B cell (primary cell): ENCODE data around the gene COBL. TPM values are rescaled to one million over a fixed set of nuclear protein-coding genes. Genes with fewer than 3 reads are reported as not detected.

Experiments used
- ATAC-seq: fragments of 200-7000 bp; cut with Tn5 transposase; one replicate; pipeline ENCODE4 v1.10.0; 2021; ENCODE audit warnings: low read depth, mild to moderate bottlenecking, moderate number of reproducible peaks, moderate library complexity
- CTCF ChIA-PET: fragments of 350-600 bp; sonication (Branson Sonifier 250); formaldehyde crosslinking; loops from one replicate; lab custom pipeline; 2021; ENCODE audit warnings: antibody characterized with exemption, inconsistent platforms; lab: Charles Lee
- POLR2A ChIA-PET: fragments of 350-600 bp; sonication (Branson Sonifier 250); formaldehyde crosslinking; loops from one replicate; lab custom pipeline; 2021; ENCODE audit warnings: antibody characterized with exemption; lab: Charles Lee
- DNase-seq: peaks from one replicate; pipeline ENCODE4 v3.0.0; 2013
- H2AFZ ChIP-seq: 2 replicates; pipeline ENCODE4 v1.6.1; 2012; ENCODE audit warnings: mild to moderate bottlenecking, low read depth, low read length; ENCODE audit not compliant: insufficient read depth, poor library complexity, severe bottlenecking
- H3K27ac ChIP-seq, 2 donors: 1 replicate in 1 of 2; 2 replicates in 1 of 2; pipeline ENCODE4 v1.5.1; 2012 to 2013; ENCODE audit warnings: low read length in 2 of 2, mild to moderate bottlenecking in 2 of 2, moderate library complexity in 1 of 2
- H3K27me3 ChIP-seq, 4 experiments: fragments of 200-600 bp in 1 of 4; sonication (generic) in 1 of 4; replicated peaks in 1 of 4; 1 replicate in 2 of 4; 2 replicates in 2 of 4; pipeline versions ENCODE4 v1.6.1 to v1.7.0; 2013 to 2016; ENCODE audit warnings: low read length in 3 of 4, mild to moderate bottlenecking in 2 of 4, mixed read lengths in 1 of 4, moderate library complexity in 1 of 4; ENCODE audit not compliant: insufficient read depth in 4 of 4, control insufficient read depth in 3 of 4; ENCODE audit errors: control extremely low read depth in 1 of 4
- H3K36me3 ChIP-seq, 2 experiments: replicated peaks in 1 of 2; 1 replicate in 1 of 2; 2 replicates in 1 of 2; pipeline versions ENCODE4 v1.6.1 to v1.7.1; 2013; ENCODE audit warnings: low read length in 1 of 2; ENCODE audit not compliant: insufficient read depth in 2 of 2, control insufficient read depth in 1 of 2; ENCODE audit errors: control extremely low read depth in 1 of 2, extremely low read depth in 1 of 2
- H3K4me1 ChIP-seq, 2 donors: fragments of 200-600 bp in 1 of 2; sonication (generic) in 1 of 2; 1 replicate in 1 of 2; 2 replicates in 1 of 2; pipeline versions ENCODE4 v1.5.1 to v1.6.1; 2013 to 2017; ENCODE audit warnings: low read length in 2 of 2; ENCODE audit not compliant: control insufficient read depth in 2 of 2, insufficient read depth in 2 of 2
- H3K4me2 ChIP-seq: replicated peaks from 2 replicates; pipeline ENCODE3; 2012; ENCODE audit warnings: mild to moderate bottlenecking, low read depth, low read length; ENCODE audit not compliant: poor library complexity, severe bottlenecking
- H3K4me3 ChIP-seq, 5 experiments: fragments of 200-600 bp in 1 of 5; sonication (generic) in 1 of 5; 1 replicate in 3 of 5; 2 replicates in 2 of 5; pipeline versions ENCODE4 v1.5.1 to v1.7.0; 2011 to 2016; ENCODE audit warnings: low read length in 4 of 5, mild to moderate bottlenecking in 4 of 5, low read depth in 2 of 5, control low read depth in 1 of 5, moderate library complexity in 1 of 5; ENCODE audit not compliant: insufficient read depth in 1 of 5; ENCODE audit errors: control extremely low read depth in 1 of 5, extremely low read depth in 1 of 5
- H3K79me2 ChIP-seq: fragments of 200-600 bp; sonication (generic); one replicate; pipeline ENCODE4 v1.6.0; 2016; ENCODE audit warnings: low read length; ENCODE audit not compliant: control insufficient read depth, insufficient read depth
- H3K9ac ChIP-seq: fragments of 200-600 bp; sonication (generic); 2 replicates; pipeline ENCODE4 v1.6.1; 2017; ENCODE audit warnings: mild to moderate bottlenecking, low read length, moderate library complexity
- H3K9me3 ChIP-seq, 3 donors: one replicate each; pipeline versions ENCODE4 v1.6.1 to v1.7.1; 2013; ENCODE audit warnings: low read length in 2 of 3; ENCODE audit not compliant: control insufficient read depth in 2 of 3, insufficient read depth in 1 of 3; ENCODE audit errors: control extremely low read depth in 1 of 3
- H4K20me1 ChIP-seq: 2 replicates; pipeline ENCODE4 v1.6.0; 2012; ENCODE audit warnings: mild to moderate bottlenecking, low read length; ENCODE audit not compliant: insufficient read depth, control insufficient read depth, poor library complexity, severe bottlenecking
- H3K27ac Mint-ChIP-seq: one replicate; pipeline ENCODE4 v1.8.0; 2021; ENCODE audit warnings: mixed read lengths
- H3K27me3 Mint-ChIP-seq: one replicate; pipeline ENCODE4 v1.8.0; 2021; ENCODE audit warnings: mixed read lengths
- H3K4me1 Mint-ChIP-seq: one replicate; pipeline ENCODE4 v1.8.0; 2021; ENCODE audit warnings: mixed read lengths
- H3K4me3 Mint-ChIP-seq: one replicate; pipeline ENCODE4 v1.8.0; 2021; ENCODE audit warnings: mixed read lengths
- H3K9me3 Mint-ChIP-seq: one replicate; pipeline ENCODE4 v1.8.0; 2022; ENCODE audit warnings: mixed read lengths; ENCODE audit not compliant: insufficient read depth
- CTCF ChIP-seq: fragments of 200-600 bp; IDR thresholded peaks from one replicate; pipeline ENCODE4 v1.8.0; 2022; ENCODE audit warnings: antibody characterized with exemption, mild to moderate bottlenecking
- EZH2 ChIP-seq: IDR thresholded peaks from 2 replicates; pipeline ENCODE4 v1.6.1; 2012; ENCODE audit warnings: borderline replicate concordance, low read depth, mild to moderate bottlenecking, moderate library complexity, low read length; ENCODE audit not compliant: insufficient read depth, poor library complexity, severe bottlenecking
- WGBS: methylation state at CpG from one replicate; pipeline ENCODE4 v1.1.5; 2013; ENCODE audit warnings: missing lambda C conversion rate; ENCODE audit not compliant: insufficient coverage; 5-methylcytosine and 5-hydroxymethylcytosine counted together
- intact Hi-C: fragments of 100-400 bp; cut with micrococcal nuclease; formaldehyde crosslinking; loops from one replicate; pipeline ENCODE4 v1.10.0; 2022
- polyA plus RNA-seq: library from polyadenylated mRNA; depleted of rRNA; stranded (reverse); fragments of >200 nt; gene quantifications from 2 replicates; pipeline ENCODE4 v1.2.3, GENCODE V29; 2012
- total RNA-seq, 2 donors: library from RNA; stranded (reverse); fragments of 120-200 nt in 1 of 2; gene quantifications; 1 replicate in 1 of 2; 2 replicates in 1 of 2; pipeline versions ENCODE4 v1.2.3 to v1.2.4, GENCODE V29; 2013 to 2022

The COBL gene
- total and polyA plus RNA-seq, 2 donors (not counting 1 experiment from before 2014, with no cell fraction given), result not detected

GRCh38 chr7:51265066-51265907 lies 51.3 kb downstream of the COBL start:
- POLR2A ChIA-PET, result no interaction called here
- H3K27ac ChIP-seq, result no peak overlapping the region
- H4K20me1 ChIP-seq, result no peaks in the 10 kb centered on the region
- H3K9me3 ChIP-seq, result no peaks in the 10 kb centered on the region
- Mint-ChIP-seq H3K27ac (no peak overlapping the region), H3K4me1 (no peaks in the 10 kb centered on the region), H3K27me3 (peaks cover 2% of the 10 kb centered on the region), H3K9me3 (no peaks in the 10 kb centered on the region), H3K4me3 (no peak overlapping the region)
- no peaks in the 10 kb centered on the region for H3K27me3 ChIP-seq
- CTCF ChIA-PET, result no interaction called here
- no peak overlapping the region for H3K4me2 ChIP-seq
- WGBS, result 94% methylated on average over 10 of the region's 12 CpGs
- H3K36me3 ChIP-seq, result no peaks in the 10 kb centered on the region
- no peak for TF ChIP-seq EZH2
- no peak for TF ChIP-seq CTCF
- ATAC-seq, result no peak
- H3K79me2 ChIP-seq, result no peaks in the 10 kb centered on the region
- no peak for DNase-seq
- no peaks in the 10 kb centered on the region for H3K4me1 ChIP-seq
- no peak overlapping the region for H3K4me3 ChIP-seq
- H2AFZ ChIP-seq, result no peak overlapping the region
- H3K9ac ChIP-seq, result no peak overlapping the region
- intact Hi-C loops, result no loop called here

GRCh38 chr7:51263631-51264484 lies 52.8 kb downstream of the COBL start:
- intact Hi-C loops, result no loop called here
- H3K9me3 Mint-ChIP-seq, result no peaks in the 10 kb centered on the region
- no peaks in the 10 kb centered on the region for H3K4me1 ChIP-seq
- no peaks in the 10 kb centered on the region for H3K9me3 ChIP-seq
- H2AFZ ChIP-seq, result no peak overlapping the region
- no peak overlapping the region for H3K27ac Mint-ChIP-seq
- no peak for ATAC-seq
- DNase-seq, result no peak
- H3K79me2 ChIP-seq, result no peaks in the 10 kb centered on the region
- WGBS, result 74% methylated on average over 5 of the region's 10 CpGs
- H3K36me3 ChIP-seq, result no peaks in the 10 kb centered on the region
- H3K9ac ChIP-seq, result no peak overlapping the region
- H3K4me3 ChIP-seq, result no peak overlapping the region
- H4K20me1 ChIP-seq, result no peaks in the 10 kb centered on the region
- TF ChIP-seq EZH2 (no peak), CTCF (no peak)
- ChIA-PET POLR2A (no interaction called here), CTCF (no interaction called here)
- no peak overlapping the region for H3K27ac ChIP-seq
- no peaks in the 10 kb centered on the region for H3K27me3 ChIP-seq
- H3K27me3 Mint-ChIP-seq, result peaks cover 3% of the 10 kb centered on the region
- H3K4me3 Mint-ChIP-seq, result no peak overlapping the region
- no peak overlapping the region for H3K4me2 ChIP-seq
- H3K4me1 Mint-ChIP-seq, result no peaks in the 10 kb centered on the region
